Fibroblast of skin of scalp (primary cell): ENCODE measurements around the gene TNRC6A. TPM values are rescaled to one million over a fixed set of nuclear protein-coding genes. Genes with fewer than 3 reads are reported as not detected.
A peak's percentile ranks its signal among the peaks of the same experiment; 100 is the strongest.
"Not testable (repeated sequence)": the region's sequence is repeated elsewhere in the genome, so short reads cannot be mapped to it uniquely, and the experiment has no call there.

Experiments
- DNase-seq: peaks from one replicate; pipeline ENCODE4 v3.0.0-alpha.2; 2013
- polyA plus RNA-seq, 2 experiments: library from polyadenylated mRNA; unstranded; fragments of 120-200 nt; gene quantifications; one replicate each; pipeline ENCODE4 v1.2.1, GENCODE V29; 2013; ENCODE audit not compliant: insufficient read length in 2 of 2

The TNRC6A gene
- 33.9 TPM for polyA plus RNA-seq (2013, experiment 1 of 2; ENCODE audit: insufficient read length)
- 29.7 TPM for polyA plus RNA-seq (2013, experiment 2 of 2; ENCODE audit: insufficient read length)

DNA sequence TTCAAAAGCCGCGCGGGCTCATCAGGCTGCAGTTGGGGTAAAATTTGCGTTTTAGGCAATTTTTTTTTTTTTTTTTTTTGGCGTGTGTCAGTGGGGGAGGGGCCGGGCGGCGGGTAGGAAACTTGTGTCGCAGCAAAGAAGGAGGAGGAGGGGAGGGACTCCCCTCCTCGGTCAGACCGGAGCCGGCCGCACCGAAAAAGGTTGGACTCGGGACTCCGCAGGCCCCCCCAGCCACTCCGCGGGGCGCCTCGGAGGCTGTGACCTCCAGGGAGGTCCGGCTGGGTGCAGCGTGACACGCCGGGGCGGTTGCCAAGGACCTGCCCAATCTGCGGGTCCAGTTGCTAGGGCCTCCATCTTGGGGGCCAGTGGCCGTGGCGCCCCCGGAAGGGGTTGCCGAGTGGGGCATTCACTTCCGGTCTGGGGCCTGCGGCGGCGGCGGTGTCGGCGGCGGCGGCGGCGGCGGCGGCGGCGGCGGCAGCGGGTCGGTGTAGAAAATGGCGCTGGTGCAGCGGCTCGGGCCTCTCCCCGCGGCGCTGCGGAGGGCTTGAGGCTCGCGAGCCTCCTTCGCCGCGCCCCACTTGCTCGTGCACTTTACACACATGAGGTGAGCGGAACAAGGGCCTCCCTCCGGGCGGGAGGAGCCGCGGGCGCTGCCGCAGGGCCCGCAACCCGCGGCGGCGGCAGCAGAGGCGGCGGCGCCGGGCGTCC, at the start of gene TNRC6A:
TSS of gene TNRC6A (plus strand) at position 409 of the 708 bp plus-strand sequence. CDS start at position 600, 191 bp downstream.
- peak; percentile 92 for DNase-seq

DNA sequence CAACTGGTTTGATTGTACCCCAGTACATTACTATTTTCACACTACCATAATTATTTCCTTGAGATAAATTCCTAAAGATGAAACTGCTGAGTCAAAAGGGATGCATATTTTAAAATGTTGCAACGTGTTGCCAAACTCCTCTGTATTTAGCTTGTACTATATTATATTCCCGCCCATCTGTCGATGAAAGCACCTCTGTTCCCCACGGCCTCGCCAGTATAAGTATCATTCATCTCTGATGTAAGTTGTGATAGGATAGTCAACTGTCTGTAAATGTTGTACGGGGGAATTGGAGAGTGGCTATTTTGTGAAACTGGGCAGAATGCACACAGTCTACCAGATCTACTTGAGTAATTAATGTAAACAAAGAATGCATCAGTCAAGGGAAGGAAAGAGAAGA, 47.7 kb upstream of the TNRC6A start:
- peak; percentile 60 for DNase-seq

DNA sequence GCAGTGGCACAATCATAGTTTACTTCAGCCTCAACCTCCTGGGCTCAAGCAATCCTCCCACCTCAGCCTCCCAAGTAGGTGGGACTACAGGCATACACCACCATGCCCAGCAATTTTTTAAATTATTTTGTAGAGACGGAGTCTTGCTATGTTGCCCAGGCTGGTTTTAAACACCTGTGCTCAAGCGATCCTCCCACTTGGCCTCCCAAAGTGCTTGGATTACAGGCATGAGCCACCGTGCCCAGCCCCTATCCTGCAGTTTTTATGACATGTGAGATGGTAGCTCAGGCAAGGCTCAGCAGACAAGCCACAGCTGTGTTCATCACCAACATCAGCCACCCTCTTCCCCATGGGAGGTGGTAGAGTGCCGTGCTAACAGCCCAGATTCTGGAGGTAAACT, 46.2 kb upstream of the TNRC6A start:
- DNase-seq: no peak

DNA sequence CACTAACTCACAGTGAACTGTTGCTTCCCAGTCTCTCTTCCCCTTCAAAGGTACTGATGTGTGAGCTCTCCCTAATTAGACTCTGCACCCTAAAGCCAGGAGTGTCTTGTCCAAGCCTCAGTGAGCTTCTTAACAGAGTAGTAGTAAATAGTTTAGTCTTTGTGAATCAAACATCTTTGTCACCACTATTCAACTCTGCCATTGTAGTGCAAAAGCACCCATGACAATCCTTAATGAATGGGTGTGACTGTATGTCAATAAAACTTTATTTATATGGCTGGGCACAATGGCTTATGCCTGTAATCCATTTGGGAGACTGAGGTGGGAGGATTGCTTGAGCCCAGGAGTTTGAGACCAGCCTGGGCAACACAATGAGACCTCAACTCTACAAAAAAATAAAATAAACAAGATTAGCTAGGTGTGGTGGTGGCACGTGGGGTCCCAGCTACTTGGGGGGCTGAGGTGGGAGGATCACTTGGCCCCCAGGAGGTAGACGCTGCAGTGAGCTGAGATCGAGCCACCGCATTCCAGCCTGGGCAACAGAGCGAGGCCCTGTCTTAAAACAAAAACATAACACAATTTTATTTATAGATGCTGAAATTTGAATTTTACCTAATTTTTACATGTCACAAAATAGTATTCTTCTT, 45.5 kb upstream of the TNRC6A start:
- no peak for DNase-seq

DNA sequence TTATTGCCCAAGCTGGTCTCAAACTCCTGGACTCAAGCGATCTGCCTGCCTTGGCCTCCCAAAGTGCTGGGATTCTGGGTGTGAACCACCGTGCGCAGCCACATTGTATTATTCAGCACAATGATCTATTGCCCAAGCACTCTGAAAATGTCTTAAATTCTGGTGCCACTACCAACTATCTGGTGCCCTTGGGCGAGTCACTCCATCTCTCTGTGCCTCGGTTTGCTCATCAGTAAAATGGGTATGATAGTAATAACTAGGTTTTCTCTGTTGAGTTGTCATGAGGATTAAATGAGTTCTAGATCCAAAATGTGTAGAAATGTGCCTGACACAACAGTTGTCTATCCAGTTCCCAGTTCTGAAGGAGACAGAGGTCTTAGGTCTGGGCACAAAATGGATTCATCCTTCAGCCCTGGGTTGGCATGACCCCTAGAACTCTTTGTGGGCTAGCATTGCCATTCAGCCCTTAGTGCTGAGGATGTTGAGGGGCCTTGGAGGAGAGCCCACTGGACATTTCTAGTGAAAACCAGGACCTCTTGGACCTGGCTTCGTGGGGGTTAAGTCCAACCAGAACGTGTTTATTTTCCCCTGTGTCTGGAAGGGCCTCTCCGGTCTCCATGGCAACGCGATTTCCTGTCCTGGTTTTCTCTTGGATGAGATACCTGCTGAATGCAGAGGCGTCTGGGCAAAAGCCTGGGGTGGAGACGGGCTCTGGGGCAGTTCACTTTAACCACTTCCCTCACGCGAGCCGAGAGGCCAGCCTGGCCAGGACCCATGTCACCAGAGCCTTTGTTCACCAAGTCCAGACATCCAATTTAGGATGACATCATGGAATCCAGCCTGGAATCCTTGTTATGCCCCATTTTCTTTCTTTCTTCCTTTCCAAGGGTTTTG, 43.7 kb upstream of the TNRC6A start:
- peak; percentile 74 for DNase-seq

DNA sequence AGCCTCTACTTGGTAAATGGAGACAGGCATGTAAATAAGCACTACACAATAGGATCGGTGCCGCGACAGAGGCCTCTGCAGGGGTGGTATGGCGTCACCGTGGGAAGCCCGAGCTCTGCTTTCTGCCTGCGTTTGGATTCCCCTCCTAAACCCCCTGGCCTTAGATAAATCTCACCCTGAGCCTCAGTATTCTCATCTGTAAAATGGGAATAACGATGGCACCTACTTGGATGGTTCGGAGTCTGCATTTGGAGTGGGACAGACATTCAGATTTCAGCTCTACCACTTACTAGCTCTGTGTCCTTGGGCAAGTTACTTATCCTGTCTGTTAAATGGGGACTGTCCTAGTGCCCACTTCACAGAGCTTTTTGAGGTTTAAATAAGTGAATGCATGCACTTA, 42.8 kb upstream of the TNRC6A start:
- no peak for DNase-seq

DNA sequence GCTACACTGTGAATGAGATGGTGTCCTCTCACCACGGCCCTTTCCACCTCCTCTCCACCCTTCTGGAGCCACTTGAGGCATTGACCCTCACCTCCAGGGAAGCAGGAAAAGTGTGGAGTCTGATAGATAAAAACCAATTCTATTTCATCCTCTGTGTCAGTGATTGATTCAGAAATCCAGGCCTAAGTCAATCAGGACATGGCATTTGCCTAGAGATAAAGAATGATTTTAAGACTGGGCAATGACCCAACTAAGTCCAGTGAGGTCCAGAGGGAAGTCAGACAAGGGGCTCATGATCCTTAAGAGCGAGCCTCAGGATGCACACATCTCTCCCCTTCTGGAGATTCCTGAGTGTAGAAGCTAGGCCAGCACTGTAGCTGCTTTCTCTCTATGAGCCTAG, 41.1 kb upstream of the TNRC6A start:
- DNase-seq: no peak

DNA sequence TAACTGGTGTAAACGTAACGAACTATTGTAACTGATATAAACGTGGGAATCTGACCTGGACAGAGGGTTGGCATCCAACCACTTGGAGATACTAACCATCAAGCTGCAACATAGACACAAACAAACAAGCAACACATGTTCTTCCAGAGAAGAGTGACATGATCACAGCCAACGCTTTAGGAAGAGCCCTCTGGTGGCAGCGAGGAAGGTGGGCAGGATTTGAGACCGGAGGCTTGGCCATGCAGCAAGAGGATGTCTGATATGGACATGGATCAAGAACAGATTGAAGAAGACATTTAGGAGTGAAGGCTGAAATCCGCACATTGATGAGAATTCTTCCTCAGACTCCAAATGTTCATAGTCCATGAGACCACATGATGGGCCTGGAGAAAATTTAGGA, 40.3 kb upstream of the TNRC6A start:
- DNase-seq: peak; percentile 72

DNA sequence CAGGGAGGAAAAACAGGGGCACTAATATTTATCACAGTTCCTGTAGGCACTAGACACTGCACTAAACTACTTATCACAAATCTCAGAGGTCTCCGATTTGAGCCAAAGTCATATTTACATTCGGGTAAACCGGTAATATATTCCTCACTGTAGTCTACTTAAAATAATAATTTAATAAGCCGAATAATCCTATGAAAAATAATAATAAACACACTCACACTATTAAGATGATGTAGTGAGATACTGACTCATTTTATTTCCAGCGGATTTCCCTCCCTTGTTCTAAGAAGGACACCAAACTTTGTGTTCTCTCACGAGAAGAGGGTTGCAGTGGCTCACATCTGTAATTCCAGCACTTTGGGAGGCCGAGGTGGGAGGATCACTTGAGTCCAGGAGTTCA, 36.6 kb upstream of the TNRC6A start:
- DNase-seq: no peak

DNA sequence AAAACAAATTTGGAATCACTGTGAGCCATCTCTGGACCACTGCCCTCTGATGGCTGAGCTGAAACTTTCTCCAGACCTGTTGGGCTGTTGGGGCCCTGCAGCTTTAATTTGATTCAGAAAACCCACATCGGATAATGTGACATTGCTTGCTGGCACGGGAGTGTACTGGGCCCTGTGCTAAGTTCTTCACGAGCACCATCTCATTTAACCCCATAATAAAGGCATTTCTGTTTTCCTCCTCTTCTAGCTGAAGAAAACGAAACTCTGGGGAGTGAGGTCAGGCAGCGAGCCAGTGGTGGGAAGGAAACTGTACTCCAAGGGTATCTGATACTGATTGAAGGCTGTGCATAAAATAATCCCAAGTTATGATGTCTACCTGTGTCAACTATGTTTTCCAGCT, 34.5 kb upstream of the TNRC6A start:
- DNase-seq: no peak

DNA sequence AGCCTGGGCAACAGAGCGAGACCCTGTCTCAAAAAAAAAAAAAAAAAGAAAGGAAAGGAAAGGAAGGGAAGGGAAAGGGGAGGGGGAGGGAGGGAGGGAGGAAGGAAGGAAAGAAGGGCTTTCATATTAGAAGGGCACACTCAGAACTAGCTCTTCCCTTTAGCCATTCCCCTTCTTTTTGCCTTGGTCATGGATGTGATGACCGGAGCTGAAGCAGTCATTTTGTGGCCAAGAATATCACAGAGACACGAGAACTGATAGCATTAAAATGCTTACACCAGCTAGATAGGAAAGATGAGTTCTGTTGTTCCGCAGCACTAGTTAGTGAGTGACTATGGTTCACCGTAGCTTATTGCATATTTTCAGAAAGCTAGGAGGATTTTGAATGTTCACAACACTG, 32.8 kb upstream of the TNRC6A start:
- no peak for DNase-seq

DNA sequence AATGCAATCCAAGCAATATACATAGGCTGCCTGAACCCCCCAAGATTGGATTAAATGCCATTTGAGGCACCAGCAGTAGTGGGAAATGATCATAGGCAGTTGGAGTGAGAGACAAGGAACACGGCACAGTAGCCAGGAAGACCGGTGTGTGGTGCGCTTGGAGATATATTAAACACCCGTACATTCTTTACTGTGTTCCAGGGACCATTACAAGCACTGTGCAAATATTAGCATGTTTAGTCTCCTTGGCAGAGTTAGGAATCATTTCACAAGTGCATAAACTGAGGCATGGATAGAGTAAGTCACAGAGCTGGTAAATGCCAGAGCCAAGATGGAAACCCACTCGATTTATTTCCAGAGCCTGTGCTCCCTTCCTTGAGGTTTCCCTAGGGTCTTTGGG, 31.1 kb upstream of the TNRC6A start:
- DNase-seq: no peak

DNA sequence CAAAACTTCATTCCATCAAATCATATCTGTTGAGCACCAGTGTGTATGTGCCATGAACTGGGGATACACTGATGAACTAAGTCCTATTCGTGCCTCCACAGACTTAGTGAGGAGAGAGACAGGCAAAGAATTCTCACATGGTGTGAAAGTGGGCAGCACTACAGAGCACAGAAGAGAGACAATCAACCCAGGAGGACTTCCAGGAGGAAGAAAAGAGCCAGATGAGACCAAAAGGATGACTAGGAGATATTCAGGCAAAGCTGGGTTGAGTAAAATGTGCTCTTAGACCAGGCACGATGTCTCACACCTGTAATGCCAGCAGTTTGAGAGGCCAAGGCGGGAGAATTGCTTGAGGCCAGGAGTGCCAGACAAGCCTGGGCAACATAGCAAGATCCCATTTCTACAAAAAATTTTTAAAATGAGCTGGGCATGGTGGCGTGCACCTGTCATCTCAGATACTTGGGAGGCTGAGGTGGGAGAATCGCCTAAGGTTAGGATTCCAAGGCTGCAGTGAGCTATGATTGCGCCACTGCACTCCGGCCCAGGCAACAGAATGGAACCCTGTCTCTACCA, 30.2 kb upstream of the TNRC6A start:
- no peak for DNase-seq

DNA sequence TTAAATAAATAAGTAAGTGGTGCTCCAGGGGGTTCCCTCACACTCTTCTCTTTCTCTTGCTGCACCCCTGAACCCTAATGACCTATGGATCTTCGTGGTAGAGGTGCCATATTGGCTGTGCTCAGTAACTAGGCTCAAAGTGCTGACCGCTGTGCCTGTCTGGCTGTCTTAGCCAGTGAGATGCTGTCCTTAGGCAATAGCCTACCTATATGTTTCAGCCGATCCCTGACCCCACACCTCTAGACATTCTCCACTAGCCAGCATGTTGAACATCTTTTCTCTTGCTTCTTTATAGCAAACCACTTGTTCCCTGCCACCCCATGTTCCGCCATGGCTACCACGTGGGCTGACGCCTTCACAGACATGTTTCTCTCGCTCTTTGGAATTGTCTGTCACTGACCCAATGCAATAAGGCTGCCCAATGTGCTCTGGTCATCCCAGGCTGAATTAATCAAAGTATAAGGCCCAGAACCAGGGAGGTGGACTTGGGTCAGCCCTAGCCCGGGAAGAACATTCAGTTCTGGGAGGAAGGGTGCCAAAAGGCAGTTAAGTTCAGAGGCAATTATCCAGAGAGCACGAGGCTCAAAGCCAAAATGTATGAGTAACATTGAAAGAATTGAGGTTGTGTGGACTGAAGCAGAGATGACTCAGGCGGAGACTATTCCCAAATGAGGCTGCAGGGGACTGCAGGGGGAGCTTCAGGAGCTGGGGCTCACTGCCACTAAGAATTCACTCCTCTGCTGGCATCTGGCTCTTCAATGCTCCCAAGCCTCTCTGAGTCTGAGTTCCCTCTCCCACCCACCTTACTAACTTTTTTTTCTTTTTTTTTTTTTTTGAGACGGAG, 28.7 kb upstream of the TNRC6A start:
- DNase-seq: peak; percentile 99

DNA sequence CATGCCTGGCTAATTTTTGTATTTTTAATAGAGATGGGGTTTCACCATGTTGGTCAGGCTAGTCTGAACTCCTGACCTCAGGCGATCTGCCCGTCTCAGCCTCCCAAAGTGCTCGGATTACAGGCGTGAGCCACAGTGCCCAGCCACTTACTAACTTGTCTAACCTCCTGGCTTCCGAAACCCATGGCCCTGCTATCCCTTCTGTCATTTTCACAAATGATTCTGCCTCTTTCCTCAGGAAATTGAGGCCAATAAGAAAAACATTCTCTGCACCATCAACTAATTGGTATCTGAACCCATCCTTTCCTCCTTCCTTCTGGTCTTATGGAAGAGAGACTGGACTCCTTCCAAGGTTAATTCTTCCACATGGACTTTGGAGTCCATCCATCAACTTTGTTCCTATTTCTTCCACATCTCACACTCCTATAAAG, 27.9 kb upstream of the TNRC6A start:
- peak; percentile 71 for DNase-seq

DNA sequence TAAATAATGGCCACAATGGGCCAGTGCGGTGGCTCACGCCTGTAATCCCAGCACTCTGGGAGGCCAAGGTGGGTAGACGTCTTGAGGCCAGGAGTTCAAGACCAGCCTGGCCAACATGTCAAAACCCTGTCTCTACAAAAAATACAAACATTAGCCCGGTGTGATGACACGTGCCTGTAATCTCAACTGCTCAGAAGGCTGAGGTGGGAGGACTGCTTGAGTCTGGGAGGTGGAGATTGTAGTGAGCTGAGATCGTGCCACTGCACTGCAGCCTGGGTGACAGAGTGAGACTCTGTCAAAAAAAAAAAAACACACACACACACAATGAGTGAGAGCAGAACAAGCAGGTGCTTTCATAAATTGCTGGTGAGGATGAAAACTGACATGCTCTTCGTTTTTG, 21.7 kb upstream of the TNRC6A start:
- DNase-seq: not testable (repeated sequence)

DNA sequence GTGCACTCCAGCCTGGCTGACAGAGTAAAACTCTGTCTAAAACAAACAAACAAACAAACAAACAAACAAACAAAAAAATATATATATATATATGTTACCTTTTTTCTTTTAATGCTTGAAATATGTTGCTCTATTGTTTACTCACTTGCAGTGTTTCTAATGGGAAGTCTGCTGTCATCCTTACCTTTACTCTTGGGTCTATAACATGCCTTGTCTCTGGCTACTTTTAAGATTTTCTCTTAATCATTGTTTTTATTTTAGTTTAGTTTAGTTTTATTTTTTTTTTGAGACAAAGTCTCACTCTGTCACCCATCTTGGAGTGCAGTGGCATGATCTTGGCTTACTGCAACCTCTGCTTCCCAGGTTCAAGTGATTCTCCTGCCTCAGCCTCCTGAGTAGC, 16.1 kb upstream of the TNRC6A start:
- no peak for DNase-seq

DNA sequence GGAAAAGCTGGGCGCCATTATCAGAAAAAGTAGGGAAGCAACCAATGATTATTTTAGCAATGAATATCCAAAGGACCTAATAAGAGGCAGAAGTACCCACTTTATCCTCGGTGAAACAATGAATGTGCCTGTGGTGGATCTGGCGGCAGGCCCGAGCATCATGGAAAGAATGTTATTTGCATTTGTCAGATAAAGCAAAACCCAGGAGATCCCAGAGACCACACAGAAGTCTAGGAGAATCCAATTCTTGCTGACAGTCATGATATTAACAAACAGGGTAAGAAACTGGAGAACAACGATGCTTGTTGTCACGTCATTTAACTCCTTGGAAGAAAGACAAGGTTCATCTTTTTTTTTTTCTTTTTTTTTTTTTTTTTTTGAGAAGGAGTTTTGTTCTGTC, 12.0 kb upstream of the TNRC6A start:
- DNase-seq: peak; percentile 81

DNA sequence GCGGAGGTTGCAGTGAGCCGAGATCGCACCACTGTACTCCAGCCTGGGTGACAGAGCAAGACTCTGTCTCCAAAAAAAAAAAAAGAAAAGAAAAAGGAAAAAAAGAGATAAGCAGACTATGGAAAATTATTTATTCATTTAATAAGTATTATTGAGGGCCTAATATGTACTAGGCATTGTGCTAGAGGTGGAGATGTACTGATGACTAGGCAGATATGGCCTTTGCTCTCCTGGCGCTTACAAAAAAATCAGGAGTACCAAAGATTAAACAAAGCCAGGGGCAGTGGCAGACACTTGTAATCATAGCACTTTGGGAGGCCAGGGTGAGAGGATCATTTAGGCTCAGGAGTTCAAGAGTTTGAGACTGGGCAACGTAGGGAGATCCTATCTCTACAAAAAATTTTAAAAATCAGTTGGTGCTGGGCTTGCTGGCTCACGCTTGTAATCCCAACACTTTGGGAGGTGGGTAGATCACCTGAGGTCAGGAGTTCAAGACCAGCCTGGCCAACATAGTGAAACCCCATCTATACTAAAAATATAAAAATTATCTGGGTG, 10.4 kb upstream of the TNRC6A start:
- no peak for DNase-seq

DNA sequence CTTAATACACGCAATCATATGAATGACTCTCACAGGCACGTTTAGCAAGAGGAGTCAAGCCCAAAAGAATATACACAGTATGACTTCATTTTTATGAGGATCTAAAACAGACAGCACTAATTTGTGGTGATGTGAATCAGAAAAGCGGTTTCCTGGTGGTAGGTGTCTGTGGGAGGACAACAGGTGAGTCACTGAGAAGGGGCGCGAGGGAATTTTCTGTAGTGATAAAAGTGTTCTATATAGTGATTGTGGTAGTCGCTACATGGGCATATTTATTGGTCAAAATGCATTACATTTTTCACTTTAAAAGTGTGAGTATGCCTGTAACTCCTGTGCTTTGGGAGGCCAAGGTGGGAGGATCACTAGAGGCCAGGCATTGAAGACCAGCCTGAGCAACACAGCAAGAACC, 7.6 kb upstream of the TNRC6A start:
- no peak for DNase-seq

DNA sequence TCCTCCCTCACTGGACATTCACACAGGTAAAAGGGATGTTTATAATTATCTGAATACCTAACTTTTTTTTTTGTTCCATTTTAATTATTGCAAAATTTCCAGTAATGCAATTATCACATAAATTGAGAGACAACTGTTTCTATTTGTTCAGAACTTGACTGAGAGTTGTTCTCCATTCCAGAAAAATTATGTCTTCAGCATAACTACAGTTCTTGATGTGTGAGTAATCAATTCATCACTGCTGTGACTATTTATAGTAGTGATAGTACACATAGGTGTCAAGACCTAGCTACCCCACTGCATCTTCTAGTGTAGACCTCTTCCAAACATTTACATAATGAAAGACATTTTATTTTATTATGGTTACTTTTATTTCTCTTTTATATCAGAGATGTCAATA, 5.8 kb upstream of the TNRC6A start:
- DNase-seq: peak; percentile 39

DNA sequence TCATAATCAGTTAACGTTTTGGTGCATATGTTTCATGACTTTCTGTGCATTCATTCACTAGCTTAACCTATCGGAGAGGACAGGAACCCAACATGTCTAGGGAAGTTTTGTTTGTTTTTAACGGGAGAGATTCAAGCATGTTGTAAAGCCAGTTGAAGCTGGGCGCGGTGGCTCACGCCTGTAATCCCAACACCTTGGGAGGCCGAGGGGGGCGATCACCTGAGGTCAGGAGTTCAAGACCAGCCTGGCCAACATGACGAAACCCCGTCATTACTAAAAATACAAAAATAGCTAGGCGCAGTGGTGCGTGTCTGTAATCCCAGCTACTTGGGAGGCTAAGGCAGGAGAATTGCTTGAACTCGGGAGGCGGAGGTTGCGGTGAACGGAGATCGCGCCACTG, 1.4 kb upstream of the TNRC6A start:
- DNase-seq: no peak
